ENCODE results near the gene CCDC97. TPM values are rescaled to one million over a fixed set of nuclear protein-coding genes. Genes with fewer than 3 reads are reported as not detected.
A peak's percentile ranks its signal among the peaks of the same experiment; 100 is the strongest.

Gene CCDC97
- polyA plus RNA-seq, 4 donors = 30.8 to 40.1 (median 34.1) TPM

- no peak for DNase-seq (ENCODE audit: low read depth in 4 of 4, low spot score in 2 of 4)
These were observed 12.2 kb upstream of the CCDC97 start for GRCh38 chr19:41297628-41298347.

DNA sequence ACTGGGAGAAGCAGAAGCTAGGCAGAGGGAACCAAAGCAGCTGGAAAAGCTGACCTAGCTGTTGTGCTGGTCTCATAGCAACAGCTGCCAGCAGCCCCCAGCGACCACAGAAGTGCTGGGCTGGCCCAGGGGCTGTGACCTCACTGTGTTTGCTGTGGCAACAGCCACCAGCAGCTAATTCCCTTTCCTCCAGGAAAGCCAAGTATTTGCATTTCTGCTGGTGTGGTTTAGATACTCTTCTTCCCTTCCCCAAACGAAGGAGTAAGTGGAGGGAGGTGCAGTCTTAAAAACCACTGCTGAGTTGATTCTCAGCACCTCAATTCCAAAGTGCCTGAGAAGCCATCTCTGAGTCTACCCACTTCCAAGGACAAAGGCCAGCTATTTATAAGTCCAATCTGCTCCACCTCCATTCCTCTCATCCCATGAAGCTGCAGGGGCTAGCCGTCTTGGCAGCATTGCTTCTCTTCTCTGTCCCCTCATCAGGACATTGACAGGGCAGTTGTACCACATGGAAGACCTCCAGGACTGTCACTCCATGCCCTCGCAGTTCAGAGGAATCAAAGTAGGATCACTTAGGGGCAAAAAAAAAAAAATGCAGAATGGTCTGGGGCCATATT lies 11.5 kb upstream of the CCDC97 start:
- DNase-seq (ENCODE audit: low read depth in 4 of 4, low spot score in 2 of 4) = no peak

DNA sequence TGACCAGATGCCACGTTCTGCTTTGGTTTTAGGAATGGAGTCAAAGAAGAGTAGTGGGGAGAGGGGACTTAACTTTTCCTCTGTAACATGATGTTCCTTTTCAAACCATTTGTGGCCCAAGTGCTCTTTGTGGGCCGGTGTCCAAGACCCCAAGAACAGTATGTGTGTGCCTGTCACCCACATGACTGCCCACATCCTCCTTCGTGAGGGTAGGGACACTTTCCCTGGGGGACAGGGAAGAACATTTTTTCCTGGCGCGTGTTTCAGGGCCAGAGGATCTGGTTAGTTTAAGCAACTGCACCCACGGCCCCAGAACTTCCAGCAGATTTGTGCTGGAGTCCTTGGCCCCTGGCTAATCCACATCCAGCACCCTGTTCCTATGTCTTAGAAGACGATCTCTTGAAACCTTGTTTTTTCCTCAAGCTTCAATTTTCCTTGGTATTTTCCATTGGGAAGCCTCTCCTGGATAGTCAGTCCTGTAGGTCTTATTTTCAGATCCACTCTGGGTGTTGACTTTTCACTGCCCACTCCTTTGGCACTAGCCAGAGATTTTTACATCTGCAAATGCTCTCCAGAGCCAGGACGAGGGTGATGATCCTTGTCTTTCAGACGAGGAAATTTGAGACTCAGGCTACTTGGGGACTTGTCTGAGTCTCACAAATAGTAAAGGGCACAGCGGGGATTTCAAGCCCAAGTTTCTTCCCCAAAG lies 10.8 kb upstream of the CCDC97 start:
- no peak for DNase-seq (ENCODE audit: low read depth in 4 of 4, low spot score in 2 of 4)

DNA sequence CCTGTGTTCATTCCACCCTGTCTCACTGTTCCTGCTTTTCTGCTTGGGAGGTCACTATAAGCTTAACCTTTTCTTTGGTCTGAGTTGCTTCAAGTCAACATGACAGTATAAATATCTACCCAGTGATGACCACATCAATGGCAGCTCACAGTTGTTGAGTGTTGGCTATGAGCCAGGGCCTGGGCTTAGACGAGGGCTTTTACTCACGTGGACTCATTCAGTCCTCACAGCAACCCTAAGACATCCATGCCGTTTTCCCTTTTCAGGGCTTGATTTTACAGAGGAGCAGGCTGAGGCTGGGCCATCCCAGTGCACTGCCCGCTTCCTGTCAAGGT lies 10.2 kb upstream of the CCDC97 start:
- no peak for DNase-seq (ENCODE audit: low read depth in 4 of 4, low spot score in 2 of 4)

DNA sequence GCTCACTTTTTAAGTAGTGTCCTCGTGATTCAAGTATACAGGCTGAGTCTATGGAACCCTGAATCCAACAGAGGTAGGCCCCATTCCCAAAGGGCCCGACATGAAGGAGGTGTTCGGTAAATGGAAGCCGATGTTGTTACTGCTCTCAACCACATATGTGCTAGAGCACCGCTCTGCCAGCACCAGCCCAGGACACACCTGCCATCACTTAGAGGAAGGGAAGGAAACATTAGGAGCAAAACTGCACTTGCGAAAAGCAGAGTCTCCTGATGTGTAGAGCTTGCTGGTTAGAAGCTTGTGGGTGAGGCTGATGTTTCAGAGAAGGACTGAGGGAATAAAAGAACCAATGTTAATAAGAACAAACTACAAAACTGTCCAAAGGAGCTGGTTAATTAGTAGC lies 9.4 kb upstream of the CCDC97 start:
- no peak for DNase-seq (ENCODE audit: low read depth in 4 of 4, low spot score in 2 of 4)

DNA sequence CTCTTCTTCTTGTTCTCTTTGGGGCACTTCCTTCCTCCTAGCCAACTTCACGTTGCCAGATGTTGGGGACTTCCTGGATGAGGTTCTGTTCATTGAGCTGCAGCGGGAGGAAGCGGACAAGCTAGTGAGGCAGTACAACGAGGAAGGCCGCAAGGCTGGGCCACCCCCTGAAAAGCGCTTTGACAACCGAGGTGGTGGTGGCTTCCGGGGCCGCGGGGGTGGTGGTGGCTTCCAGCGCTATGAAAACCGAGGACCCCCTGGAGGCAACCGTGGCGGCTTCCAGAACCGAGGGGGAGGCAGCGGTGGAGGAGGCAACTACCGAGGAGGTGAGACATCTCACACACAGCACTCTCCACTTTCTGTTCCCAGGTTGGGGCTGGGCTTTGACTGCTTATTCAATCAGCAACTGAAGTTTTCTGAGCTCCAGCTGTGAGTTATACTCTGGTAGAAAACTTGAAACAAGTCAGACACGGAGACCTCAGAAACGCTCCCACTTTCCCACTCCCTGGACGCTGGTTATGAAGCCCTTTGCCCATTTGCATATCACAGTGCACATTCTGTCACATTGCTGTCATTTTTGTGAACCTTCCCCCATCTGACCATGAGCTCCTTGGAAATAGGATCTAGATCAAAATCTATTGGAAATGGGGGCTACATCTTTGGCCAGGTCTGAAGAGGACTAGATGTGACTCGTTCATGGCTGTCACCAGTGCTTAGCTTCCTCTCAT lies 7.2 kb upstream of the CCDC97 start:
- DNase-seq (ENCODE audit: low read depth in 4 of 4, low spot score in 2 of 4) = no peak

DNA sequence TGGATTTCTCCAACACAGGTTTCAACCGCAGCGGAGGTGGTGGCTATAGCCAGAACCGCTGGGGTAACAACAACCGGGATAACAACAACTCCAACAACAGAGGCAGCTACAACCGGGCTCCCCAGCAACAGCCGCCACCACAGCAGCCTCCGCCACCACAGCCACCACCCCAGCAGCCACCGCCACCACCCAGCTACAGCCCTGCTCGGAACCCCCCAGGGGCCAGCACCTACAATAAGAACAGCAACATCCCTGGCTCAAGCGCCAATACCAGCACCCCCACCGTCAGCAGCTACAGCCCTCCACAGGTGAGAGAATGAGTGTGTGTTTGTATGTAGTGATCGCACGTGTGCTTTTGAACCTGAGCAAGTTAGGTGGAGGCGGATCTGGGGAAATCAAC lies 6.0 kb upstream of the CCDC97 start:
- DNase-seq (ENCODE audit: low read depth in 4 of 4, low spot score in 2 of 4) = no peak

DNA sequence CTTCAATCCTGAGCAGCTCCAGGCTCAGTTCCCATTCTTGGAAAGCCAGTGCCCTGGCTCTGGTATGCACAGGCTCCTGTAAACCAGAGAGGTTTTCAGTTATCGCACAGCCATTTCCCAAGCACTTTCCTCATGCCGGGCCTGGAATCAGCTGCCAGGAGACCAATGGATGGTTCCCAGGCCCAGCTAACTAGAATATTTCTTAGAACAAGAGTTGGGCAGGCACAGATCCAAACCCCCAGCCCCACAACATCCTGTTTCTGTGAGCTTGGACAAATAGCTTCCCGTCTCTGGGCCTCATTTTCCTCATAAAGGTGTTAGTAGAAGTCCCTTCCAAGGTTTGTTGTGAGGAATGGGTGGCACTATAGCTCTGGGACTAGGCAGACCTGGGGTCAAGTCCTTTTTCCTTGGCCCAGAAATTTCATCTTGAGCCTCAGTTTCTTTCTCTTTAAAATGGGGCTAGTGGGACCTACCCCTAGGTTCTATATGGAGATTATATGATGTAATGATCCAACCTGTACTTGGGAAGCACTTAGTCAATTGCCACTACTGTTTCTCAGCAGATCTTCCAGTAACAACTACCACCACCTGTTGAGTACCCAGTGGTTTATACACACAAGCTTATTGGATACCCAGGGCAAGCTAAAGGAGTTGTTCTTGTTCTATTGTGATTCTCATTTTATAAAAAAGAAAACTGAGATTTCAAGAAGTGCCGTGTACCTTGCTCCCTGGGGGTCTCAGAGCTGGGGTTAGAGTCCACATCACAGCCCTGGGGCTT lies 5.1 kb upstream of the CCDC97 start:
- no peak for DNase-seq (ENCODE audit: low read depth in 4 of 4, low spot score in 2 of 4)

GRCh38 chr19:41305927-41306793 lies 3.8 kb upstream of the CCDC97 start:
- DNase-seq (ENCODE audit: low read depth in 4 of 4, low spot score in 2 of 4) = no peak

- no peak for DNase-seq (ENCODE audit: low read depth in 4 of 4, low spot score in 2 of 4)
These were observed 2.7 kb upstream of the CCDC97 start for GRCh38 chr19:41307090-41307875.

DNA sequence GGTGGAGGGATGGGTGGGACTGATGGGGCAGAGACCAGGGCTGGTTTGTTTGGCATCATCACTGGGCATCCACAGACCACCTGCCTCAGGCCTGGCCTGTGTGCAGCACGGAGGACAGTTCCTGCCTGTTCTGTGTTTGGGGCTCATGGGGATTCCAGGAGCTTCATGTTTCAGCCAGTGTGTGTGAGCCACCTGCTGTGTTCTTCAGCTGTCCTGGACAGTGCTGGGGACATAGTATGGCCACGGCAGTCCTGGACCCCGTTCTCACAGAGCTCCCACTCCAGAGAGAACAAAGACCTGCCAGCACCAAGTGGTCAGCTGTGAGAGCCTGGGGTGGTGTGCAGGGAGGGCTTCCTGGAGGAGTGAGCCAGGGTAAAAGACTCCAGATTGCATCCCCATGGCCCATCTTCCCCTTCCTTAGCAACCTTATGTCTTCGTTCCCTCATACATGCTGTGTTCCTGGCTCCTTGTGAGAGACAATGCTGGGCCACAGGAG lies 2.0 kb upstream of the CCDC97 start:
- no peak for DNase-seq (ENCODE audit: low read depth in 4 of 4, low spot score in 2 of 4)

- DNase-seq (ENCODE audit: low read depth in 4 of 4, low spot score in 2 of 4) = peak; percentile 60 to 90 (median 74)
These were observed 1.4 kb upstream of the CCDC97 start for GRCh38 chr19:41308450-41309179.

GRCh38 chr19:41309180-41310032 lies 566 bp upstream of the CCDC97 start:
- DNase-seq (ENCODE audit: low read depth in 4 of 4, low spot score in 2 of 4) = no peak

- DNase-seq (ENCODE audit: low read depth in 4 of 4, low spot score in 2 of 4) = no peak
These were observed 1.1 kb downstream of the CCDC97 start for GRCh38 chr19:41311072-41311471.

GRCh38 chr19:41311613-41312012 lies 1.6 kb downstream of the CCDC97 start:
- DNase-seq (ENCODE audit: low read depth in 4 of 4, low spot score in 2 of 4) = no peak

DNA sequence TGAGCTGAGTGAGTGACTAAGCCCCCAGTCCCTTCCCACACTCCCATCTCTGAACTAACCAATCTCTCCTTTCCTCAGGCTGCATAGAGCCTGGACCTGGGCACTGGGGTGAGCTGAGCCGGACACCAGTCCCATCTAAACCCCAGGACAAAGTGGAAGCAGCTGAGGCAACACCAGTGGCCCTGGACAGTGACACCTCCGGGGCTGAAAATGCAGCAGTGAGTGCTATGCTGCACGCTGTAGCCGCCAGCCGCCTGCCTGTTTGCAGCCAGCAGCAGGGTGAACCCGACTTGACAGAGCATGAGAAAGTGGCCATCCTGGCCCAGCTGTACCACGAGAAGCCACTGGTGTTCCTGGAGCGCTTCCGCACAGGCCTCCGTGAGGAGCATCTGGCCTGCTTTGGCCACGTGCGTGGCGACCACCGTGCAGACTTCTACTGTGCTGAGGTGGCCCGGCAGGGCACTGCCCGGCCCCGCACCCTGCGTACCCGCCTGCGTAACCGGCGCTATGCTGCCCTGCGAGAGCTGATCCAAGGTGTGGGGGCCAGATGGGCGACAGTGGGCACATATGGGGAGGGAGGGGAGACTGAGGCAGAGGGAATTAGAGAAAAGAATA lies 6.4 kb downstream of the CCDC97 start:
- DNase-seq (ENCODE audit: low read depth in 4 of 4, low spot score in 2 of 4) = no peak

Data from left renal cortex interstitium (tissue), 4 donors.